HEK293 (cell line): ENCODE results near the gene PLEKHA6.

ENCODE experiments used
- ATF2 ChIP-seq: fragments of 450-650 bp; formaldehyde crosslinking; IDR thresholded peaks from 2 replicates; pipeline ENCODE4 v1.5.1; 2016; ENCODE audit warnings: missing biosample characterization, missing genetic modification characterization, low read depth
- ZBTB44 ChIP-seq: fragments of 450-650 bp; IDR thresholded peaks from 2 replicates; pipeline ENCODE4 v1.5.1; 2018; ENCODE audit warnings: missing biosample characterization, mild to moderate bottlenecking, missing genetic modification characterization
- ZBTB7A ChIP-seq: fragments of 450-650 bp; formaldehyde crosslinking; IDR thresholded peaks from 2 replicates; pipeline ENCODE4 v1.5.1; 2016; ENCODE audit warnings: low read depth, missing biosample characterization, missing genetic modification characterization
- ZBTB8A ChIP-seq: fragments of 450-650 bp; formaldehyde crosslinking; IDR thresholded peaks from 2 replicates; pipeline ENCODE4 v1.5.1; 2016; ENCODE audit warnings: missing biosample characterization, missing genetic modification characterization
- ZNF221 ChIP-seq: fragments of 450-650 bp; formaldehyde crosslinking; IDR thresholded peaks from 2 replicates; pipeline ENCODE4 v1.5.1; 2017; ENCODE audit warnings: missing biosample characterization, missing genetic modification characterization, borderline replicate concordance
- TF ChIP-seq, protein P1 (sequence below): fragments of 450-650 bp; formaldehyde crosslinking; IDR thresholded peaks from 2 replicates; pipeline ENCODE4 v1.5.1; 2016; ENCODE audit warnings: missing biosample characterization, missing genetic modification characterization

- TF ChIP-seq ZBTB44 (tag by site-specific recombination) (no peak), ATF2 (tag by site-specific recombination) (no peak), ZBTB7A (no peak), ZBTB8A (tag by site-specific recombination) (no peak), ZNF221 (tag by site-specific recombination) (no peak)
- TF ChIP-seq, protein P1, sequence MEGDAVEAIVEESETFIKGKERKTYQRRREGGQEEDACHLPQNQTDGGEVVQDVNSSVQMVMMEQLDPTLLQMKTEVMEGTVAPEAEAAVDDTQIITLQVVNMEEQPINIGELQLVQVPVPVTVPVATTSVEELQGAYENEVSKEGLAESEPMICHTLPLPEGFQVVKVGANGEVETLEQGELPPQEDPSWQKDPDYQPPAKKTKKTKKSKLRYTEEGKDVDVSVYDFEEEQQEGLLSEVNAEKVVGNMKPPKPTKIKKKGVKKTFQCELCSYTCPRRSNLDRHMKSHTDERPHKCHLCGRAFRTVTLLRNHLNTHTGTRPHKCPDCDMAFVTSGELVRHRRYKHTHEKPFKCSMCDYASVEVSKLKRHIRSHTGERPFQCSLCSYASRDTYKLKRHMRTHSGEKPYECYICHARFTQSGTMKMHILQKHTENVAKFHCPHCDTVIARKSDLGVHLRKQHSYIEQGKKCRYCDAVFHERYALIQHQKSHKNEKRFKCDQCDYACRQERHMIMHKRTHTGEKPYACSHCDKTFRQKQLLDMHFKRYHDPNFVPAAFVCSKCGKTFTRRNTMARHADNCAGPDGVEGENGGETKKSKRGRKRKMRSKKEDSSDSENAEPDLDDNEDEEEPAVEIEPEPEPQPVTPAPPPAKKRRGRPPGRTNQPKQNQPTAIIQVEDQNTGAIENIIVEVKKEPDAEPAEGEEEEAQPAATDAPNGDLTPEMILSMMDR (tag by site-specific recombination), result no peak
These were observed 49.4 kb upstream of the PLEKHA6 start for GRCh38 chr1:204409123-204409522.
